NCI-H82 treated with DMSO at 0.1 percent for 48 hours (cell line): ENCODE measurements around the gene SPINK1.
"Not testable (repeated sequence)": the region's sequence is repeated elsewhere in the genome, so short reads cannot be mapped to it uniquely, and the experiment has no call there.

Experiments used
- DNase-seq: peaks from one replicate; lab custom pipeline; 2025; ENCODE audit not compliant: unreplicated experiment; lab: John Stamatoyannopoulos, UW

SPINK1 gene

DNA sequence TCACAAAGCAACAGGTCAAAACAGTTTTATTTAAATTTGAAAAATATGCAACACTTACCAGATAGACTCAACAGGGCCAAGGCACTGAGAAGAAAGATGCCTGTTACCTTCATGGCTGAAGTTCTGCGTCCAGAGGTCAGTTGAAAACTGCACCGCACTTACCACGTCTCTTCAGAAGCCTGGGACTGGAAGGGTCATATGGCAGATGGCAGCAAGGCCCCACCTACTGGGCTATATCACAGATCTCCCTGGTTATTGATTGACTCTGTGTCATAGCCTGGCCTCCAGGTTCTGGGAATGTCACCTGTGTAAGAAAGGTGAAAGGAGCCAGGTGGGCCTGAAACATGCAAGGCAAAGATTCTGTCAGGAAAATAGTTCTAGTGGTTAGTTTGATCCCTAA, at the start of gene SPINK1:
Gene SPINK1 (minus strand): TSS at position 207 of the 400 bp plus-strand sequence. CDS start 94 bp downstream, at position 113.
- no peak for DNase-seq

DNA sequence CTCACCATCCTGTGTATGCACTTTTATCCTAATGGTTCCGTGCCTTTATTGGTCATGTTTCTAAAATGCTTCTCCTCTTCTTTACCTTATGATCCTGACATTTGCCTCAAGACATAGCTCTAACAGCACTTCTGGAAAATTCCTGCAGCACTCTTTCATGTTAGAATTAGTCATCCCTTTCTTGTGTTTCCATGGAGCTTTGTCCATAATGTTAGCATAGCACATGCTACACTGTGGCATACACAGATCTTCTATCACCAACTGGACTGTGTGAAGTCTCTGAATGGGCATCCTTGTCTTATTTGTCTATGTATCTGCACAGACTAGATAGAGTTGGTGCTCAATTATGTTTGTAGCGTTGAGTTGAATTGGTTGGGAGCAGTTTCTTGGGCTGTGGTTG, 49.0 kb upstream of the SPINK1 start:
- no peak for DNase-seq

DNA sequence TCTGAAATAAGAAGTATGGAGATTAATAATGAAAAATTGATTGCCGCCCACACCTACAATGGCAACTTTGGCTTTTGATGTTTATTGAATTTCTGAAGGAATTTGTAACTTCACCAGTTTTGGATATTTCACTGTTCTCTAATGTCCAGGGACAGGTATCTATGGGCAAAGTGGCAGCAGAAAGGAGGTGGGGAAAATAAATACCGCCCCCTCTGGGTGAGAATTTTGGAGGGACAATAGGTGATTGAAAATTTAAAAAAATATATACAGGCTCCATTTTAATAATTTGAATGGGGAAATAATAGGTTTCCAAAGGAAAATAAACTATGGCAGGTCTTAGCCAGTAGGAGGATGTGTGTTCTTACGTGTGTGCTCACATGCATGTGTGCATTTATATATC, 48.3 kb upstream of the SPINK1 start:
- no peak for DNase-seq

GRCh38 chr5:147878066-147878759, 46.7 kb upstream of the SPINK1 start, which contains the start of gene SCGB3A2:
Gene SCGB3A2 (plus strand): TSS chr5:147878711. CDS start chr5:147878804, 93 bp downstream.
- no peak for DNase-seq

DNA sequence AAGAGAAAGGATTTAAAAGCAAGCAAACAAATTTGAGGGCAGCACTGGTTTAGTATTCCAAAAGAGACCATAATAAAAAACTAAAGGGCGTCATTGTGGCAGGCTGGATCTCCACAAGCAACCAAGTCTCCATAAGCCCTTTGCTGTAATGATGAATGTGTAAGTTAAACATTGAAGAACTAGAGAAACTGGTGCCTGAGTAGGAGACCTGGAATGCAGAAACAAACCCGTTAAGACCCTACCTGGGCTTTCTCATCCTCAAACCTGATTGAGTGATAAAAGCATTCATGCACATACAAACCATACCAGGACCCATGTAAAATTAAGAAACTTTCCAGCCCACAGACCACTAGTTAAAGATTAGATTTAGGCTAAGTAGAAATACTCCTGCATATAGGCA, 45.2 kb upstream of the SPINK1 start:
- DNase-seq, result no peak

DNA sequence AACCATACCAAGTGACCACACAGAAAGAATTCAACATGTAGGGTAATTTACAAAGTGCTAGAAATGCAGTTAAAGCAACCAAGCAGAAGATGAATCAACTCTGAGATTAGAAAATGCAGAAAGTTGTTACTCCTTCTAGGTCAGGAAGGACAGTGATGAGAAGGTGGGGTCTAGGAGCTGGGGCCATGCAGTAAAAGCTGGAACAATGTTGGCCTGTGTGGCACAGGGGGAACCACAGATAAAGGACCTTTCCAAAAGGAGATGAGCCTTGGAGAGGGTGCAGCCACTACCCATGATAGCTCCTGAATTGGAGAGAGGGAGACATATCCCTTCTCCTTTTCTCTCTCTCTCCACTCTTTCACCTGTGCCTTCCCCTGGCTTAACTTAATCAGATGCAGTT, 44.7 kb upstream of the SPINK1 start:
- no peak for DNase-seq

GRCh38 chr5:147874910-147875367, 43.5 kb upstream of the SPINK1 start:
- DNase-seq, result no peak

DNA sequence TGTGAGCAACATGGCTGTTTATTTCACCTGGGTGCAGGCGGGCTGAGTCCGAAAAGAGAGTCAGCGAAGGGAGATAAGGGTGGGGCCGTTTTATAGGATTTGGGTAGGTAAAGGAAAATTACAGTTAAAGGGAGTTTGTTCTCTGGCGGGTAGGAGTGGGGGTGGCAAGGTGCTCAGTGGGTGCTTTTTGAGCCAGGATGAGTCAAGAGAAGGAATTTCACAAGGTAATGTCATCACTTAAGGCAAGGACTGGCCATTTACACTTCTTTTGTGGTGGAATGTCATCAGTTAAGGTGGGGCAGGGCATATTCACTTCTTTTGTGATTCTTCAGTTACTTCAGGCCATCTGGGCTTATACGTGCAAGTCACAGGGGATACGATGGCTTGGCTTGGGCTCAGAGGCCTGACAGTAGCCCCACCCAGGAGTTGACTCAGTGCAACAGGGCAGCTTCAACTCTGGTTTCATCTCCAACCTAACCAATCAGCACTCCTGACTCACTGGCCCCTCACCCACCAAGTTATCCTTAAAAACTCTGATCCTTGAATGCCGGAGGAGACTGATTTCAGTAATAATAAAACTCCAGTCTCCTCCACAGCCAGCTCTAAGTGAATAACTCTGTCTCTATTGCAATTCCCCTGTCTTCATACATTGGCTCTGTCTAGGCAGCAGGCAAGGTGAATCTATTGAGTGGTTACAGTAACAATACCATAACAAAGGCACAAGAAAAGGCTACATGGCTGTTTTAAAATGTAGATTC, 42.8 kb upstream of the SPINK1 start:
- DNase-seq, result not testable (repeated sequence)

GRCh38 chr5:147872744-147873435, 41.4 kb upstream of the SPINK1 start:
- not testable (repeated sequence) for DNase-seq

DNA sequence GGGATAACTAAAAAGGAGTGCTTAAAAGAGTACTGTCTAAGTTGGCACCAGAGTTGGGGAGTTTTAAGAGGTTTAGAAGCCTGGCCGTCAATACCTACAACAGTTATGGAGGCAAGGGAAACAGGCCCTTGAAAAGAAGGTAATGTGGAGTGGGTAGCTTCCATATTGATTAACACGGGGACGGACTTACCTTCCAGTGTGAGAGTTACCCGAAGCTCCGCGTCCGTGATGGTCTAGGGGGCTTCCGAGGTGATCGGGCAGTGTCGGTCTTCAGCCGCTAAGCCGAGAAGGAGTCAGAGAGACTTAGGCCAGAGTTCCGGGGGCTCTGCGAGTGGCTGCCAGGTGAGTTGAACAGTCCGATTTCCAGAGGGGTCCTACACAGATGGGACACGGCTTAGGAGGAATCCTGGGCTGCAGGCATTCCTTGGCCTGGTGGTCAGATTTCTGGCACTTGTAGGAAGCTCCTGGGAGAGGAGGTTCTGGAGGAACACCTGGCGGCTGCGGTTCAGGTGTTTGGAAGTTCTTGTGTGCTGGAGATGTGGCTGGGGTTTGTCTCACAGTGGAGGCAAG, 40.6 kb upstream of the SPINK1 start:
- not testable (repeated sequence) for DNase-seq

- not testable (repeated sequence) for DNase-seq
Observed at GRCh38 chr5:147869892-147870291, 38.4 kb upstream of the SPINK1 start.

- DNase-seq, result no peak
Observed at GRCh38 chr5:147869112-147869511, 37.6 kb upstream of the SPINK1 start.

DNA sequence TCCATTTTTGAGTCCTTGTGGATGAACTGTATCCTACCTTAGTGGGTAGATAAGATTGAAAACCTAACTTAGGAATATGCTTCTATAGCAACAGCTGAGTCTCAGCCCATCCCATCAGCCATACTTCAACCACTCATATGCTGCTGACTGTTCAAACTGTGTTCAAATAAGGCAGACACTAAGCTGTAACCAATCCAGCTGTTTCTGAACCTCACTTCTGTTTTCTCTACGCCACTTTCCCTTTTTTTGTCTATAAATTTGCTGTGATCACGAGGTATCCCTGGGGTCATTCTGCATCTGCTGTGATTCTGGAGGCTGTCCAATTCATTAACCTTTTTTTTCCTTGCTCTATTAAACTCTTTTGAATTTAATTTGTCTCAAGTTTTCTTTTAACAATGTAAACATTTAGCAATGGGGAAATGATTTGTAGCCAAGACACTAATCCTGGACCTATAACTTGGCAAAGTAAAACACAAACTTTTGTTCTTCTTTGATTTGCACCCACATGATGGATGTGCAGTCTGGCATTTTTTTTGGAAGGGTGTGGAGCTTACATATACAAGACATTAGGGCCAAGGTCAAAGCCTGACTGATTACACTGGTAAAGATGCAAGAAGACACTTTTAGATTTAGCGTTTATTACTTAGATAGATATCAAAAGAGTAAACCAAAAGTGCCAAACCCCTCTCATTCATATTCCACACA, 32.1 kb upstream of the SPINK1 start:
- DNase-seq, result no peak

DNA sequence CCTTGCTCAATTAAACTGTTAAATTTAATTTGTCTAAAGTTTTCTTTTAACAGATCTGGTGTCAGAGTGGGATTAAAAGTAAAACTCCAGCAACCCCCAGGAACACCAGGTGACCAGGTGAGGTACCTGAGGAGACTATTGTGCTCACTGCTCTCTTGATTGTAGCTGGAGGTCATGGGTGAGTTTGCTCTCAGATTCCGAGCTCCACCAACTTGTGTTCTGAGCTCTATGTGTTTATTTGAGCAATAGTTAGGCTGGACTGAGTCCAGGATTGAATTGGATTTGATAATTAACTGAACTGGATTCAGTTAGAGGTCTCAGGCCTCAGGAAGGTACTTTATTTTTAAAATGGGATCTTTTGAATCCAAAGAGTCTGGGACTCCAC, 29.2 kb upstream of the SPINK1 start:
- DNase-seq, result no peak

DNA sequence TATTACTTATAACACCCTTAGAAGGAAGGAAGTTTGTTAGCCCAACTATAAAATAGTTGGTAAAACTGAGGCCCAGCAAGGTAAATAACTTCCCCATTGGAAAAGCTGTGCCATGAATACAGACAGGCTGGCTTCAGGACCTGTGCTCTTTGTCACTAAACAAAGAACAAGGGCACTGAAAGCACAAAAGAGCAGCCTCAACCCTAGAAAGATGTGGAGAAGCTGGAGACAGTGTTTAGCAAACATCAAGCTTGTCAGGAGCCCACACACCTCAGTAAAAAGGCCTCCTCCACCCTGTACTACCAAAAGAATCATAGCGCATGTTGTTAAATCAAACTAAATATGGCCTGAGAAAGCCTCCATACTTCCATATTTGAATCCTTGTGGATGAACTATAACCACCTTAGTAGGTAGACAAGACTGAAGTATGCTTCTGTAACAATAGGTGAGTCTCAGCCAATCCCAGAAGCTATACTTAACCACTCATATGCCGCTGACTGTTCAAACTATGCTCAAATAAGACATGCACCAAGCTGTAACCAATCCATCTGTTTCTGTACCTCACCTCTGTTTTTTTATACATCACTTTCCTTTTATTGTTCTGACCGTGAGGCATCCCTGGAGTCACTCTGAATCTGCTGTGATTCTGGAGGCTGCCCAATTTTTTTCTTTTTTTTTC, 28.6 kb upstream of the SPINK1 start:
- DNase-seq, result no peak

GRCh38 chr5:147858565-147858964, 27.1 kb upstream of the SPINK1 start:
- no peak for DNase-seq

GRCh38 chr5:147857302-147858129, 26.0 kb upstream of the SPINK1 start:
- no peak for DNase-seq

GRCh38 chr5:147856801-147857200, 25.3 kb upstream of the SPINK1 start:
- no peak for DNase-seq

DNA sequence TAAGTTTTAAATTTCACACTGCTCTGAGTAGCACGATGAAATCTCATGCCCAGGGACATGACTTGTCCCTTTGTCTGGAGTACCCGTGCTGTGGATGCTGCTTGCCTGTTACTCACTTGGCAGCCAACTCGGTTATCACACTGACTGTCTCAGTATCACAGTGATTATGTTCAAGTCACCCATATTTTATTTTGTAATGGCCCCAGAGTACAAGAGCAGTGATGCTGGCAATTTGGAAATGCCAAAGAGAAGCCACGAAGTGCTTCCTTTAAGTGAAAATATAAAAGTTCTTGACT, 24.3 kb upstream of the SPINK1 start:
- DNase-seq, result no peak
